Endodermal cell (in vitro differentiated cells): ENCODE measurements around the gene CMSS1. TPM values are rescaled to one million over a fixed set of nuclear protein-coding genes. Genes with fewer than 3 reads are reported as not detected.

ENCODE experiments used
- DNase-seq: peaks from one replicate; pipeline ENCODE4 v3.0.0-alpha.2; 2017
- H3K27ac ChIP-seq: 2 replicates; pipeline ENCODE4 v1.5.1; 2013; ENCODE audit warnings: mild to moderate bottlenecking, low read depth, low read length, moderate library complexity
- H3K27me3 ChIP-seq: 2 replicates; pipeline ENCODE4 v1.6.1; 2013; ENCODE audit warnings: mild to moderate bottlenecking, low read length, moderate library complexity; ENCODE audit not compliant: insufficient read depth, control insufficient read depth, poor library complexity, severe bottlenecking
- H3K36me3 ChIP-seq: 2 replicates; pipeline ENCODE4 v1.7.0; 2013; ENCODE audit warnings: mild to moderate bottlenecking, low read length, moderate library complexity; ENCODE audit not compliant: control insufficient read depth, insufficient read depth
- H3K4me1 ChIP-seq: one replicate; pipeline ENCODE4 v1.7.0; 2013; ENCODE audit warnings: low read length; ENCODE audit not compliant: control insufficient read depth, insufficient read depth
- H3K4me3 ChIP-seq: 2 replicates; pipeline ENCODE4 v1.5.1; 2013; ENCODE audit warnings: mild to moderate bottlenecking, low read length, moderate library complexity
- H3K9ac ChIP-seq: 2 replicates; pipeline ENCODE4 v1.6.1; 2013; ENCODE audit warnings: mild to moderate bottlenecking, low read length, moderate library complexity; ENCODE audit not compliant: poor library complexity, severe bottlenecking; ENCODE audit errors: extremely low read depth
- H3K9me3 ChIP-seq: 2 replicates; pipeline ENCODE4 v1.6.1; 2013; ENCODE audit warnings: mild to moderate bottlenecking, low read length, moderate library complexity; ENCODE audit not compliant: control insufficient read depth
- H3K27ac Mint-ChIP-seq: 2 replicates; pipeline ENCODE4 v1.8.0; 2020; ENCODE audit warnings: mixed read lengths
- H3K27me3 Mint-ChIP-seq: 2 replicates; pipeline ENCODE4 v1.8.0; 2021; ENCODE audit warnings: mild to moderate bottlenecking, mixed read lengths; ENCODE audit not compliant: insufficient read depth
- H3K36me3 Mint-ChIP-seq: 2 replicates; pipeline ENCODE4 v1.8.0; 2020; ENCODE audit warnings: low read depth, mixed read lengths
- H3K4me1 Mint-ChIP-seq: 2 replicates; pipeline ENCODE4 v1.8.0; 2020; ENCODE audit warnings: mixed read lengths
- H3K4me3 Mint-ChIP-seq: 2 replicates; pipeline ENCODE4 v1.8.0; 2020; ENCODE audit warnings: mild to moderate bottlenecking, moderate library complexity, mixed read lengths
- H3K9me3 Mint-ChIP-seq: 2 replicates; pipeline ENCODE4 v1.8.0; 2020; ENCODE audit warnings: mild to moderate bottlenecking, mixed read lengths
- CTCF ChIP-seq: fragments of 200-600 bp; sonication (generic); conservative IDR thresholded peaks from 2 replicates; pipeline ENCODE4 v1.5.0; 2021; ENCODE audit warnings: antibody characterized with exemption, mild to moderate bottlenecking
- WGBS, 2 experiments: methylation state at CpG; one replicate each; pipeline versions ENCODE4 v1.1.5 to v1.1.7; 2013; ENCODE audit warnings: missing lambda C conversion rate in 2 of 2, mixed read lengths in 1 of 2; ENCODE audit not compliant: insufficient coverage in 1 of 2, insufficient read length in 1 of 2; 5-methylcytosine and 5-hydroxymethylcytosine counted together
- total RNA-seq, 2 donors: library from RNA; stranded (reverse); fragmentation: NEBNext Ultra II Directional in 1 of 2; extraction: Animal tissue kit (Norgen Biotek cat#: 25700) in 1 of 2; gene quantifications; 2 replicates in 1 of 2; 3 replicates in 1 of 2; pipeline ENCODE4 v1.2.1, GENCODE V29; 2021

Gene CMSS1
- total RNA-seq, 2 donors from 2014 or later: 48.5 to 50.8 TPM

- no peaks in the 10 kb centered on the region for H3K36me3 ChIP-seq
- Mint-ChIP-seq H3K4me3 (no peak overlapping the region), H3K4me1 (peaks cover 3% of the 10 kb centered on the region), H3K27ac (no peak overlapping the region), H3K9me3 (no peaks in the 10 kb centered on the region), H3K27me3 (no peaks in the 10 kb centered on the region), H3K36me3 (no peaks in the 10 kb centered on the region)
- H3K9me3 ChIP-seq: no peaks in the 10 kb centered on the region
- H3K9ac ChIP-seq: no peak overlapping the region
- H3K27ac ChIP-seq: no peak overlapping the region
- H3K4me3 ChIP-seq: no peak overlapping the region
- H3K27me3 ChIP-seq: no peaks in the 10 kb centered on the region
- DNase-seq: no peak
- no peak for TF ChIP-seq CTCF
- no peaks in the 10 kb centered on the region for H3K4me1 ChIP-seq
- 84 to 91% methylated on average over 1 of the region's 1 CpG for WGBS, 2 experiments
Observed at GRCh38 chr3:99855900-99856299, 38.2 kb downstream of the CMSS1 start.

- Histone ChIP-seq H3K27ac (no peak overlapping the region), H3K4me1 (no peaks in the 10 kb centered on the region), H3K27me3 (no peaks in the 10 kb centered on the region), H3K4me3 (no peak overlapping the region), H3K36me3 (no peaks in the 10 kb centered on the region), H3K9me3 (no peaks in the 10 kb centered on the region), H3K9ac (no peak overlapping the region)
- TF ChIP-seq CTCF: no peak
- H3K4me3 Mint-ChIP-seq: no peak overlapping the region
- 91% methylated on average over 3 of the region's 3 CpGs; no CpG with 5 or more reads in 1 of the 2 experiments for WGBS, 2 experiments
- H3K36me3 Mint-ChIP-seq: no peaks in the 10 kb centered on the region
- no peak overlapping the region for H3K27ac Mint-ChIP-seq
- no peak for DNase-seq
- H3K4me1 Mint-ChIP-seq: peaks cover 10% of the 10 kb centered on the region
- H3K9me3 Mint-ChIP-seq: no peaks in the 10 kb centered on the region
- no peaks in the 10 kb centered on the region for H3K27me3 Mint-ChIP-seq
Observed at GRCh38 chr3:99856437-99857220, 39.0 kb downstream of the CMSS1 start.

- peaks cover 2% of the 10 kb centered on the region for H3K36me3 Mint-ChIP-seq
- WGBS, 2 experiments: 88% methylated on average over 1 of the region's 1 CpG; no CpG with 5 or more reads in 1 of the 2 experiments
- TF ChIP-seq CTCF: no peak
- no peaks in the 10 kb centered on the region for H3K9me3 Mint-ChIP-seq
- H3K9ac ChIP-seq: no peak overlapping the region
- no peak overlapping the region for H3K27ac Mint-ChIP-seq
- peaks cover 10% of the 10 kb centered on the region for H3K4me1 Mint-ChIP-seq
- no peak overlapping the region for H3K4me3 Mint-ChIP-seq
- no peaks in the 10 kb centered on the region for H3K36me3 ChIP-seq
- H3K27me3 Mint-ChIP-seq: no peaks in the 10 kb centered on the region
- H3K27me3 ChIP-seq: no peaks in the 10 kb centered on the region
- DNase-seq: no peak
- H3K4me3 ChIP-seq: no peak overlapping the region
- no peaks in the 10 kb centered on the region for H3K9me3 ChIP-seq
- no peak overlapping the region for H3K27ac ChIP-seq
- H3K4me1 ChIP-seq: no peaks in the 10 kb centered on the region
Observed at GRCh38 chr3:99857278-99857677, 39.6 kb downstream of the CMSS1 start.
